Effector memory CD4-positive, alpha-beta T cell (primary cell): Measurements from ENCODE around the gene KCNN1.
"Not testable (repeated sequence)": the region's sequence is repeated elsewhere in the genome, so short reads cannot be mapped to it uniquely, and the experiment has no call there.

Source experiments
- DNase-seq, 3 donors: peaks; one replicate each; pipeline ENCODE4 v3.0.0-alpha.2; 2020
- H3K27ac ChIP-seq: 2 replicates; pipeline ENCODE4 v1.7.0; 2013; ENCODE audit warnings: mild to moderate bottlenecking, low read length, moderate library complexity; ENCODE audit not compliant: insufficient read depth, poor library complexity, severe bottlenecking
- H3K27me3 ChIP-seq: replicated peaks from 2 replicates; pipeline ENCODE4 v1.7.0; 2013; ENCODE audit warnings: mild to moderate bottlenecking, low read length; ENCODE audit not compliant: insufficient read depth, control insufficient read depth, poor library complexity, severe bottlenecking
- H3K36me3 ChIP-seq: 2 replicates; pipeline ENCODE4 v1.7.0; 2013; ENCODE audit warnings: mild to moderate bottlenecking, low read length, moderate library complexity; ENCODE audit not compliant: control insufficient read depth, insufficient read depth
- H3K4me1 ChIP-seq: 2 replicates; pipeline ENCODE4 v1.7.0; 2013; ENCODE audit warnings: low read length, mild to moderate bottlenecking; ENCODE audit not compliant: control insufficient read depth, insufficient read depth, poor library complexity, severe bottlenecking
- H3K4me3 ChIP-seq: 2 replicates; pipeline ENCODE4 v1.7.0; 2013; ENCODE audit warnings: low read length, low read depth, mild to moderate bottlenecking; ENCODE audit not compliant: insufficient read depth, poor library complexity, severe bottlenecking
- H3K9me3 ChIP-seq: 2 replicates; pipeline ENCODE4 v1.7.0; 2013; ENCODE audit warnings: mild to moderate bottlenecking, low read length, moderate library complexity; ENCODE audit not compliant: control insufficient read depth

Gene KCNN1

GRCh38 chr19:18000915-18001776, 34.2 kb downstream of the KCNN1 start:
- Histone ChIP-seq H3K9me3 (no peaks in the 10 kb centered on the region), H3K27ac (peak overlapping the region; percentile 95), H3K4me1 (peaks cover 18% of the 10 kb centered on the region), H3K27me3 (no peaks in the 10 kb centered on the region), H3K36me3 (no peaks in the 10 kb centered on the region), H3K4me3 (peak overlapping the region; percentile 58)
- DNase-seq: peak; percentile 91 to 96 (median 96)

- Histone ChIP-seq H3K27ac (peak overlapping the region; percentile 95), H3K4me3 (peak overlapping the region; percentile 58), H3K4me1 (peaks cover 19% of the 10 kb centered on the region), H3K27me3 (no peaks in the 10 kb centered on the region), H3K9me3 (no peaks in the 10 kb centered on the region), H3K36me3 (no peaks in the 10 kb centered on the region)
- DNase-seq: no peak
Measured at GRCh38 chr19:18001777-18002345, 35.0 kb downstream of the KCNN1 start.

GRCh38 chr19:18002347-18002850, 35.5 kb downstream of the KCNN1 start:
- no peak for DNase-seq
- Histone ChIP-seq H3K36me3 (no peaks in the 10 kb centered on the region), H3K27me3 (no peaks in the 10 kb centered on the region), H3K4me1 (peaks cover 20% of the 10 kb centered on the region), H3K9me3 (no peaks in the 10 kb centered on the region), H3K4me3 (peak overlapping the region; percentile 58), H3K27ac (peak overlapping the region; percentile 95)

- not testable (repeated sequence) for H3K27me3 ChIP-seq, H3K9me3 ChIP-seq, H3K27ac ChIP-seq, DNase-seq, H3K4me3 ChIP-seq
- peaks cover 32% of the 10 kb centered on the region for H3K4me1 ChIP-seq
- H3K36me3 ChIP-seq: peaks cover 23% of the 10 kb centered on the region
Measured at GRCh38 chr19:18005750-18006149, 38.8 kb downstream of the KCNN1 start.

- Histone ChIP-seq H3K36me3 (peaks cover 33% of the 10 kb centered on the region), H3K27me3 (no peaks in the 10 kb centered on the region), H3K9me3 (no peaks in the 10 kb centered on the region), H3K27ac (peak overlapping the region; percentile 86), H3K4me1 (peaks cover 27% of the 10 kb centered on the region), H3K4me3 (peak overlapping the region; percentile 46)
- DNase-seq: peak; percentile 67 to 70 (median 67)
Measured at GRCh38 chr19:18007044-18007916, 40.4 kb downstream of the KCNN1 start.

GRCh38 chr19:18007917-18008673, 41.2 kb downstream of the KCNN1 start, which contains the start of gene ARRDC2:
ARRDC2 (plus strand) TSS chr19:18008170; CDS start chr19:18008311, 141 bp downstream.
- Histone ChIP-seq H3K9me3 (no peaks in the 10 kb centered on the region), H3K4me1 (peaks cover 27% of the 10 kb centered on the region), H3K27me3 (no peaks in the 10 kb centered on the region), H3K4me3 (peak within 1 kb of the TSS; percentile 46), H3K27ac (peak within 1 kb of the TSS; percentile 86), H3K36me3 (peaks cover 41% of the 10 kb centered on the region)
- DNase-seq: peak; percentile 83 to 87 (median 84)

GRCh38 chr19:18008814-18009213, 41.9 kb downstream of the KCNN1 start:
- Histone ChIP-seq H3K36me3 (peaks cover 45% of the 10 kb centered on the region), H3K4me1 (peaks cover 33% of the 10 kb centered on the region), H3K4me3 (peak overlapping the region; percentile 34), H3K27me3 (no peaks in the 10 kb centered on the region), H3K27ac (peak overlapping the region; percentile 68), H3K9me3 (no peaks in the 10 kb centered on the region)
- no peak for DNase-seq

- Histone ChIP-seq H3K4me3 (no peak overlapping the region), H3K9me3 (no peaks in the 10 kb centered on the region), H3K27me3 (no peaks in the 10 kb centered on the region), H3K27ac (peak overlapping the region; percentile 17), H3K36me3 (peaks cover 45% of the 10 kb centered on the region), H3K4me1 (peaks cover 39% of the 10 kb centered on the region)
- no peak for DNase-seq
Measured at GRCh38 chr19:18009412-18010066, 42.6 kb downstream of the KCNN1 start.

GRCh38 chr19:18010149-18010548, 43.2 kb downstream of the KCNN1 start:
- no peak overlapping the region for H3K27ac ChIP-seq
- H3K4me3 ChIP-seq: no peak overlapping the region

More at GRCh38 chr19:18010149-18010548, 43.2 kb downstream of the KCNN1 start:
- Histone ChIP-seq H3K9me3 (no peaks in the 10 kb centered on the region), H3K36me3 (peaks cover 45% of the 10 kb centered on the region), H3K27me3 (no peaks in the 10 kb centered on the region), H3K4me1 (peaks cover 44% of the 10 kb centered on the region)
- DNase-seq: no peak
